OCI-LY7 (cell line): ENCODE results near the gene ALG14.

Experiments
- CTCF ChIP-seq: fragments of 200-600 bp; sonication (generic); conservative IDR thresholded peaks from 2 replicates; pipeline ENCODE4 v1.5.1; 2014; ENCODE audit warnings: mild to moderate bottlenecking, antibody characterized with exemption, low read length, moderate library complexity, mixed read lengths
- EZH2phosphoT487 ChIP-seq: fragments of 200-600 bp; sonication (generic); IDR thresholded peaks from 2 replicates; pipeline ENCODE4 v1.6.1; 2018; ENCODE audit warnings: low read depth, borderline replicate concordance, mild to moderate bottlenecking, mixed run types, antibody characterized with exemption, low read length, moderate library complexity, mixed read lengths

DNA sequence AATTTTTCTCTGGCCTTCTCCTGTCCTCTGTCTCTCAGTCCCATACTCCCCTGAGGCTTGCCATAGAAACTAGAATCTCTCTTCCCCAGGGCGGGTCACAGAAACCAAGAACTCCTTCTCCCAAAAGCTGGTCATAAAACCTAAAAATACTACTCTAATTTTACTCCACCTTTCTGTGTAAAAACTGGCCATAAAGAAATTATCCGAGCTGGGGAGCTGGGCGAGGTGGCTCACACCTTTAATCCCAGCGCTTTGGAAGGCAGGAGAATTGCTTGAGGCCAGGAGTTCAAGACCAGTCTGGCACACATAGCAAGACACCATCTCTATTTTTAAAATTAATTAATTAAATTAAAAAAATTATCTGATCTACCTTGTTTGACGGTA, 3.0 kb downstream of the ALG14 start:
- TF ChIP-seq CTCF = no peak
- no peak for TF ChIP-seq EZH2phosphoT487
